Neural progenitor cell (in vitro differentiated cells): ENCODE results near the gene IRF1. TPM values are rescaled to one million over a fixed set of nuclear protein-coding genes. Genes with fewer than 3 reads are reported as not detected.
A peak's percentile ranks its signal among the peaks of the same experiment; 100 is the strongest.

Source experiments
- DNase-seq: peaks from one replicate; pipeline ENCODE4 v3.0.0-alpha.2; 2016; ENCODE audit warnings: low spot score
- H2AFZ ChIP-seq: fragments of 200-600 bp; sonication (generic); replicated peaks from 2 replicates; pipeline ENCODE4 v1.6.1; 2016; ENCODE audit warnings: antibody characterized with exemption
- H3F3A ChIP-seq: fragments of 200-600 bp; sonication (generic); 2 replicates; pipeline ENCODE4 v1.6.1; 2016; ENCODE audit warnings: antibody characterized with exemption, low read depth
- H3K27ac ChIP-seq: fragments of 200-600 bp; sonication (generic); 2 replicates; pipeline ENCODE4 v1.5.1; 2016; ENCODE audit warnings: mild to moderate bottlenecking
- H3K27me3 ChIP-seq: fragments of 200-600 bp; sonication (generic); 2 replicates; pipeline ENCODE4 v1.6.1; 2016; ENCODE audit warnings: mild to moderate bottlenecking, moderate library complexity
- H3K36me3 ChIP-seq: fragments of 200-600 bp; sonication (generic); 2 replicates; pipeline ENCODE4 v1.5.1; 2016
- H3K4me1 ChIP-seq: fragments of 200-600 bp; sonication (generic); 2 replicates; pipeline ENCODE4 v1.6.1; 2016; ENCODE audit warnings: mixed run types
- H3K4me2 ChIP-seq: fragments of 200-600 bp; sonication (generic); 2 replicates; pipeline ENCODE4 v1.6.1; 2016
- H3K4me3 ChIP-seq: fragments of 200-600 bp; sonication (generic); 2 replicates; pipeline ENCODE4 v1.5.1; 2016
- H3K79me2 ChIP-seq: fragments of 200-600 bp; sonication (generic); 2 replicates; pipeline ENCODE4 v1.6.1; 2016; ENCODE audit warnings: low read depth
- H3K9ac ChIP-seq: fragments of 200-600 bp; sonication (generic); 2 replicates; pipeline ENCODE4 v1.6.1; 2016
- H3K9me3 ChIP-seq: fragments of 200-600 bp; sonication (generic); 2 replicates; pipeline ENCODE4 v1.5.1; 2016; ENCODE audit warnings: low read depth
- H4K20me1 ChIP-seq: fragments of 200-600 bp; sonication (generic); 2 replicates; pipeline ENCODE4 v1.6.1; 2016; ENCODE audit warnings: low read depth
- H3K27ac Mint-ChIP-seq: 3 replicates; pipeline ENCODE4 v1.8.0; 2021; ENCODE audit warnings: mixed read lengths
- H3K27me3 Mint-ChIP-seq: 2 replicates; pipeline ENCODE4 v1.8.0; 2022; ENCODE audit warnings: low read depth, mild to moderate bottlenecking, inconsistent platforms, moderate library complexity, mixed read lengths; ENCODE audit not compliant: insufficient read depth
- H3K36me3 Mint-ChIP-seq: 3 replicates; pipeline ENCODE4 v1.8.0; 2021; ENCODE audit warnings: mixed read lengths
- H3K4me1 Mint-ChIP-seq: 3 replicates; pipeline ENCODE4 v1.8.0; 2021; ENCODE audit warnings: mixed read lengths
- H3K4me3 Mint-ChIP-seq: 3 replicates; pipeline ENCODE4 v1.8.0; 2021; ENCODE audit warnings: mild to moderate bottlenecking, moderate library complexity, mixed read lengths
- H3K9me3 Mint-ChIP-seq: 3 replicates; pipeline ENCODE4 v1.8.0; 2020; ENCODE audit warnings: mixed read lengths
- EZH2 ChIP-seq: fragments of 200-600 bp; sonication (generic); IDR thresholded peaks from 2 replicates; pipeline ENCODE4 v1.6.1; 2017; ENCODE audit warnings: antibody characterized with exemption, mild to moderate bottlenecking, moderate library complexity
- EZH2phosphoT487 ChIP-seq: fragments of 200-600 bp; sonication (generic); IDR thresholded peaks from 2 replicates; pipeline ENCODE4 v1.6.1; 2017; ENCODE audit warnings: antibody characterized with exemption
- total RNA-seq: library from RNA; depleted of rRNA; stranded (reverse); fragments of >200 nt; gene quantifications from 2 replicates; pipeline ENCODE4 v1.2.3, GENCODE V29; 2015; ENCODE audit warnings: low replicate concordance
- TF ChIP-seq, protein P1 (sequence below): fragments of 200-600 bp; sonication (generic); IDR thresholded peaks from 2 replicates; pipeline ENCODE4 v1.5.1; 2017; ENCODE audit warnings: antibody characterized with exemption, mild to moderate bottlenecking

Gene IRF1
- total RNA-seq, 1 donor from 2014 or later = 7.1 TPM

GRCh38 chr5:132488590-132488989, 2.0 kb downstream of the IRF1 start:
- Histone ChIP-seq H4K20me1 (peaks cover 3% of the 10 kb centered on the region), H3K79me2 (no peaks in the 10 kb centered on the region), H3K36me3 (no peaks in the 10 kb centered on the region), H3K4me1 (no peaks in the 10 kb centered on the region), H2AFZ (no peak overlapping the region), H3K27me3 (peaks cover 43% of the 10 kb centered on the region), H3K4me3 (no peak overlapping the region), H3K27ac (no peak overlapping the region), H3K9me3 (no peaks in the 10 kb centered on the region), H3K4me2 (no peak overlapping the region), H3K9ac (no peak overlapping the region), H3F3A (peaks cover 10% of the 10 kb centered on the region)
- TF ChIP-seq, protein P1, sequence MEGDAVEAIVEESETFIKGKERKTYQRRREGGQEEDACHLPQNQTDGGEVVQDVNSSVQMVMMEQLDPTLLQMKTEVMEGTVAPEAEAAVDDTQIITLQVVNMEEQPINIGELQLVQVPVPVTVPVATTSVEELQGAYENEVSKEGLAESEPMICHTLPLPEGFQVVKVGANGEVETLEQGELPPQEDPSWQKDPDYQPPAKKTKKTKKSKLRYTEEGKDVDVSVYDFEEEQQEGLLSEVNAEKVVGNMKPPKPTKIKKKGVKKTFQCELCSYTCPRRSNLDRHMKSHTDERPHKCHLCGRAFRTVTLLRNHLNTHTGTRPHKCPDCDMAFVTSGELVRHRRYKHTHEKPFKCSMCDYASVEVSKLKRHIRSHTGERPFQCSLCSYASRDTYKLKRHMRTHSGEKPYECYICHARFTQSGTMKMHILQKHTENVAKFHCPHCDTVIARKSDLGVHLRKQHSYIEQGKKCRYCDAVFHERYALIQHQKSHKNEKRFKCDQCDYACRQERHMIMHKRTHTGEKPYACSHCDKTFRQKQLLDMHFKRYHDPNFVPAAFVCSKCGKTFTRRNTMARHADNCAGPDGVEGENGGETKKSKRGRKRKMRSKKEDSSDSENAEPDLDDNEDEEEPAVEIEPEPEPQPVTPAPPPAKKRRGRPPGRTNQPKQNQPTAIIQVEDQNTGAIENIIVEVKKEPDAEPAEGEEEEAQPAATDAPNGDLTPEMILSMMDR = no peak
- TF ChIP-seq EZH2 = no peak
- no peak for TF ChIP-seq EZH2phosphoT487
- Mint-ChIP-seq H3K36me3 (peaks cover 4% of the 10 kb centered on the region), H3K9me3 (no peaks in the 10 kb centered on the region), H3K4me1 (peaks cover 7% of the 10 kb centered on the region), H3K27me3 (peaks cover 21% of the 10 kb centered on the region), H3K27ac (no peak overlapping the region), H3K4me3 (peak overlapping the region; percentile 83)
- no peak for DNase-seq

GRCh38 chr5:132487841-132488555, 2.6 kb downstream of the IRF1 start:
- peaks cover 10% of the 10 kb centered on the region for H3F3A ChIP-seq
- peaks cover 4% of the 10 kb centered on the region for H3K36me3 Mint-ChIP-seq
- DNase-seq = no peak
- H4K20me1 ChIP-seq = peaks cover 3% of the 10 kb centered on the region
- no peaks in the 10 kb centered on the region for H3K9me3 Mint-ChIP-seq
- H3K27me3 ChIP-seq = peaks cover 38% of the 10 kb centered on the region
- H3K9me3 ChIP-seq = no peaks in the 10 kb centered on the region
- no peak overlapping the region for H3K27ac ChIP-seq
- no peak overlapping the region for H3K4me3 Mint-ChIP-seq
- H3K4me3 ChIP-seq = no peak overlapping the region
- H3K4me1 ChIP-seq = no peaks in the 10 kb centered on the region
- no peak overlapping the region for H3K9ac ChIP-seq
- H3K4me1 Mint-ChIP-seq = peaks cover 7% of the 10 kb centered on the region
- TF ChIP-seq EZH2 (no peak), EZH2phosphoT487 (no peak)
- TF ChIP-seq, protein P1 = no peak
- H3K27ac Mint-ChIP-seq = no peak overlapping the region
- no peaks in the 10 kb centered on the region for H3K36me3 ChIP-seq
- H3K4me2 ChIP-seq = no peak overlapping the region
- no peak overlapping the region for H2AFZ ChIP-seq
- H3K27me3 Mint-ChIP-seq = peaks cover 21% of the 10 kb centered on the region
- H3K79me2 ChIP-seq = no peaks in the 10 kb centered on the region

- no peaks in the 10 kb centered on the region for H3K9me3 Mint-ChIP-seq
- Histone ChIP-seq H4K20me1 (peaks cover 3% of the 10 kb centered on the region), H3F3A (peaks cover 10% of the 10 kb centered on the region), H3K9me3 (no peaks in the 10 kb centered on the region), H3K27ac (no peak overlapping the region), H3K4me3 (no peak overlapping the region), H3K79me2 (no peaks in the 10 kb centered on the region), H3K27me3 (peaks cover 28% of the 10 kb centered on the region), H3K4me1 (no peaks in the 10 kb centered on the region), H2AFZ (no peak overlapping the region), H3K4me2 (no peak overlapping the region), H3K36me3 (no peaks in the 10 kb centered on the region), H3K9ac (no peak overlapping the region)
- peaks cover 7% of the 10 kb centered on the region for H3K4me1 Mint-ChIP-seq
- no peak for DNase-seq
- no peak overlapping the region for H3K27ac Mint-ChIP-seq
- TF ChIP-seq, protein P1 = no peak
- TF ChIP-seq EZH2phosphoT487 = no peak
- H3K27me3 Mint-ChIP-seq = peaks cover 19% of the 10 kb centered on the region
- H3K36me3 Mint-ChIP-seq = peaks cover 4% of the 10 kb centered on the region
- no peak overlapping the region for H3K4me3 Mint-ChIP-seq
These were observed 3.5 kb downstream of the IRF1 start for GRCh38 chr5:132487095-132487428.
